Stimulated activated CD8-positive, alpha-beta memory T cell treated with anti-CD3 and anti-CD28 coated beads, Interleukin-15, amount 100 ng/mL, for 4 hours (primary cell): Measurements from ENCODE around the gene CPAMD8.

ENCODE experiments used
- DNase-seq, 2 donors: peaks; one replicate each; pipeline ENCODE4 v3.0.0-alpha.2; 2020; ENCODE audit warnings: low read depth in 2 of 2

The CPAMD8 gene

DNA sequence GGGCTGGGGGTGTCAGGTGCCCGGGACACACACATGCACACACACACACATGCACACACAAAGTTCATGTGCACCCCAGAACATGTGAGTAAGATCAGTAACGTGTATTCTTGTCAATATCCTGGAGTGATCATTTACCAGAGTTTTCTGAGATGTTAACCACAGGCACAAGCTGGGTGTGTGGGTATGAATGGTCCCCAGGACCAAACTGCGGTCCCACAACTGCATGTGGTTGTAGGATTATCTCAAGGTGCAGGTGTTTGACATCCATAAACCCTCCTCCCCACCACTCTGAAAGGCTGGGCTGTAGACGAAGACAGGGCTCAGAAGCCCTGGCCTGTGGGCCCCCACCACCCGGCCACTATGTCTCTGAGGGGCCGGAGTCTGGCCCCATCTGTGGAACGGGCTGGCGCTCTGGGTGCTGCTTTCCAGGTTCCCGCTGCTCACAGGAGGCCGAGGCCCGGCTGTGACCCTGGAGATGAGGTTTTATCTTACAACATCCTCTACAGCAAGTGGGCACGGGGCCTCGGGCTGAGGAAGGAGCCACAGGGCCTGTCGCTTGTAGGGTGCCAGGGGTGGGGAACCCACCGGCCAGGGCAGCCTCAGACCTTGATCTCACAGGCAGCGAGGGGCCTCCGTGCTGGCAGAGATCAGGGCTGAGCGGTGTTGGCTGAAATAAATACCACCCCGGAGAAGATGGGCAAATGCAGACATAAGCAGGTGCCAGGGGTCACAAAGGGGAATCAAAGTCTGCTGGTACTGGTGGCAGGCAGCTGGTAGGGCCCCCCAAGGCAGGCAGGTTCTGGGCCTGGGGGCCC is 133.5 kb downstream of the CPAMD8 start:
- no peak for DNase-seq

DNA sequence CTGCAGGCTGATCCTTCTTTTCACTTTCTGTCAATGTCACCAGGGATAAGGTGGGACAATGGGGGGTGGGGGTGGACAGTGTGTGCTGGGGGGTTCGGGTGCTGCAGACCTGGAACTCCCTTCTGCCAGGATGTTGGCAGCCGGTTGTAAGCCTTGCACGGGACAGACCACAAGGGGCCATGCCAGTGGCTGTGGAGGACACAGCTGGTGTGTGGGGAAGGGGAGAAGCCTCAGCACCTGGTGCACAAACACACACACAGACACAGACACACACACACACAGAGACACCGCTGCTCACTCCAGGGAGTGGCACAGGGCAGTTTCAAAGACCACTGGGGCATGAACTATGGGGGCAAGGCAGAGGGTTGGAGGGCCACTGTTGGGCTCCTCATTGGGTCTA is 134.2 kb downstream of the CPAMD8 start:
- DNase-seq: no peak

GRCh38 chr19:16891696-16892382 is 134.8 kb downstream of the CPAMD8 start:
- no peak for DNase-seq

- DNase-seq: no peak
Measured at GRCh38 chr19:16890461-16891184, 136.0 kb downstream of the CPAMD8 start.

DNA sequence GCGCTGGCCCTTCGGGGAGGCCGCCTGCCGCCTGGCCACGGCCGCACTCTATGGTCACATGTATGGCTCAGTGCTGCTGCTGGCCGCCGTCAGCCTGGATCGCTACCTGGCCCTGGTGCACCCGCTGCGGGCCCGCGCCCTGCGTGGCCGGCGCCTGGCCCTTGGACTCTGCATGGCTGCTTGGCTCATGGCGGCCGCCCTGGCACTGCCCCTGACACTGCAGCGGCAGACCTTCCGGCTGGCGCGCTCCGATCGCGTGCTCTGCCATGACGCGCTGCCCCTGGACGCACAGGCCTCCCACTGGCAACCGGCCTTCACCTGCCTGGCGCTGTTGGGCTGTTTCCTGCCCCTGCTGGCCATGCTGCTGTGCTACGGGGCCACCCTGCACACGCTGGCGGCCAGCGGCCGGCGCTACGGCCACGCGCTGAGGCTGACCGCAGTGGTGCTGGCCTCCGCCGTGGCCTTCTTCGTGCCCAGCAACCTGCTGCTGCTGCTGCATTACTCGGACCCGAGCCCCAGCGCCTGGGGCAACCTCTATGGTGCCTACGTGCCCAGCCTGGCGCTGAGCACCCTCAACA is 136.6 kb downstream of the CPAMD8 start:
- no peak for DNase-seq

GRCh38 chr19:16889366-16889882 is 137.2 kb downstream of the CPAMD8 start:
- no peak for DNase-seq

DNA sequence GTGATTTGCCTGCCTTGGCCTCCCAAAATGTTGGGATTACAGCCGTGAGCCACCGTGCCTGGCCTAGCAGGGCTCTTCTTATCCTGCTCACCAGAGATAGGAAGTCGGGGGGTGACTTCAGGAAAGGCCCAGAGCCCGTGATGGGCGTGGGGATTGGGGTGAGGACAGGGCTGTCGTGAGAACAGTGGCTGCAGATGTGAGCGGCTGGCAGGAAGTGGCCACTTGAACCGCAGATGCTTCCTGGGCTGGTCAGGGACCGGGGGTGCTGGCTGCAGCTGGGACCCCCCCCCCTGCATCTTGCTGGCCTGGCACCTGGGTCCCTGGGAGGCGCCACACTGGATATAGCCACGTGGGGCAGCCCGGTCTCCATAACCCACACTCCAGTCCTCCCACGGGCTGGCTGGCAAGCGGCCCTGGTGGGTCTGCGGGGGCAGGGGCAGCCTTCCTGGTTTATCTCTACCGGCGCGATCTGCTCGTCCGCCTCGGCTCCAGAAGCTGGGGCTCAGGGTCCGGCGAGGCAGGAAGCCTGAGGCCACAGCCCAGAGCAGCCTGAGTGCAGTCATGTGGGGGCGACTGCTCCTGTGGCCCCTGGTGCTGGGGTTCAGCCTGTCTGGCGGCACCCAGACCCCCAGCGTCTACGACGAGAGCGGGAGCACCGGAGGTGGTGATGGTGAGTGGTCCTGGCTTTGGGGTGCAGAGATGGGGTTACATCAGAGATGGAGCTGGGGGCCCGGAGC is 137.8 kb downstream of the CPAMD8 start, which contains the start of gene F2RL3:
TSS of gene F2RL3 (plus strand) at position 371 of the 737 bp plus-strand sequence. CDS start at position 562, 191 bp downstream.
- DNase-seq: no peak

DNA sequence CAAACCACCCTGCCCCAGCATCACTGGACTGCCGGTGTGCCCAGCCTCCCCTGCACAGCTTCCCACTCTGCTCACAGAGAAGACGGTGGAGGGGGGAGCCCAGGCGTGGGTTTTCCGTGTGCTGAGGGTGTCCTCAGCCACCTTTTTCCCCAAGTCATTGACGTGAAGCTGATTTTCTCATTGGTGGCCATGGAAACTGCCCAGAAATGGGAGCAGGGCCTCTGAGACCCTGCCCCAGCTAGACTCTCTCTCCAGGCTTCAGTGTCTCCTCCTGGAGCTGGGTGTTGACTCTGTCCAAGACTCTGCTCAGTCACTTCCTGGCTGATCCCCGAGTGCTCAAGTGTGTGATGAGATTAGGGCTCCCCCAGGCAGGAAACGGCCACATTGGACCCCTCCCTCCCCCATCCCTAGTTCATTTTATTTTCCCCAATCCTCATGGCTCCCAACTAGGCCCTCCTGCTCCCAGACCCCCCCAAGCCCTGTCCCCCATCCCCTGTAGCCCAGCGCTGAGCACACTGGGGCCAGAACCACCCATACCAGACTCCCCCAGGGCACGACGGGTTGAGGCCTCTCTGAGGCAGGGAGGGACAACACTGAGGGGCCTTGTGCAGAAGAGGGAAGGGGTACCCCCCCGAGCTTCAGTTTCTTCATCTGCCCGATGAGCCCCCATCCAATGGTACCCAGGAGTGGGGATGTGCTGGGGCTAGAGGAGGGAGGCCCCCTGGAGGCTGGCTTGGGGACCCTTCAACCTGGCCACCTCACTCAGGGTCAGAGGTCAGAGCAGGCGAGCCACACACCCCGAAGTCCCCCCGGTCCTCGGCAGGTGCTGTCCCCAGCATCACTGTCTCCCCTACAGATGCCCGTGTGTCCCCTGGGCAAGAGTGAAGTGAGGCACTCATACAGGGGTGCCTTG is 139.0 kb downstream of the CPAMD8 start:
- no peak for DNase-seq

- no peak for DNase-seq
Measured at GRCh38 chr19:16886305-16886880, 140.2 kb downstream of the CPAMD8 start.

DNA sequence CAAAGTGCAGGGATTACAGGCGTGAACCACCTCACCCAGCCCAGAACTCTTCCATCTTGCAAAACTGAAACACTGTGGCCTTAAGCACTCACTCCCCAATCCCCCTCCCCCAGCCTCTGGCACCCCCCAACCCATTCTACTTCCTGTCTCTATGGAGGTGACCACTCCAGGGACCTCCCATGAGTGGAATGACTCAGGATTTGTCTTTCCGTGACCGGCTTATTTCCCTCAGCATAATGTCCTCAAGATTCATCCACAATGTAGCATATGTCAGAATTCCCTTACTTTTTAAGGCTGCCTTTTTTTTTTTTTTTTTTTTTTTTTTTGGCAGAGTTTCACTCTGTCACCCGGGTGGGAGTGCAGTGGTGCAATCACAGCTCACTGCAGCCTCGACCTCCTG is 141.4 kb downstream of the CPAMD8 start:
- DNase-seq: no peak

- no peak for DNase-seq
Measured at GRCh38 chr19:16883522-16883921, 143.1 kb downstream of the CPAMD8 start.

DNA sequence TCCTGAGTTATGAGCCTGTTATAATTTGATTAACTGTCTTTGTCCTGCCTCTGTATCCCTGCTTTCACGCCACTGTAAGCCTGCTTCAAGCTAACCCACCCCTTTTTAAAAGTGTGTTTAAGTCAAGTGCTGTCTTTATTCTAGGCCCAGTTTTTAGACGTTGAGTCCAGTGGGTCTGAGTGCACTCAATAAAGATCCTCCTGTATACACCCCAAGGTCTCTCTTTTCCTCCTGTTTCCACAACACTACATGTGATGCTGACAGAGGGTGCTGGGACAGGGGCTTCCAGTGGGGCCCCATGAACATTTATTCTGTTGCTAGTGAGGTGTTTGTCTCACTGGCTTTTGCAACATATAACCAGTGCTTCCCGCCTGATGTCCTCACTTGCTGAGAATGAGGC is 144.5 kb downstream of the CPAMD8 start:
- DNase-seq: no peak

DNA sequence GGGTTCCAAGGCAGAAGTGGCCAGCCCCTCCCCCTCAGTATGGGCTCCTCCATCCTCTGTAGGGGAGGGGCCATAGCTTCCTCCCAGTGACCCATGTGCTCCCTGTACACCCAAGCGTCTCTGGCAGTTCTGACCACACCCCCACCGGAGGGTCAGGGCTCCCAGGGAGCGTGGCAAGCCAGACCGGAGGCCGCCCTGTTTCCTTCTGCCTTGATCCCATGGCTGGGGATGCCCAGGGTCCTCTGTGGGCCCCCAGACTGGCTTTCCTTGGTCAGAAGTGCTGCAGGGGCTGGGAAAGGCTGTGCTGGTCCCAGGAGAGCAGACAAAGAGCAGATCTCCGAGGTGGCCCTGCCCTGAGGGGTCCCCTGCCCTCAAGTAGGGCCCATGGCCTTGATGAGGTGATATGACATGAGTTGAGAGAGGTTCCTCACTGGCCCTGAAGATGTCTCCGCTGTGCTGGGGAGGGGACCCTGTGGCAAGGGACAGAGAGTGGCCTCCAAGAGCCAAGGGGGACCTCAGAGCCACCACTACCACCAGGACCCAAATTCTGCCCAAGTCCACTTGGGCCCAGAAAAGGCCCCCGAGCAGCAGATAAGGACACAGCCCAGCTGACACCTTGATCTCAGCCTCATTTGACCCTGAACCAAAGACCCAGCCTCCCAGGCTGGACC is 145.6 kb downstream of the CPAMD8 start:
- no peak for DNase-seq

GRCh38 chr19:16878181-16878965 is 148.2 kb downstream of the CPAMD8 start:
- no peak for DNase-seq

DNA sequence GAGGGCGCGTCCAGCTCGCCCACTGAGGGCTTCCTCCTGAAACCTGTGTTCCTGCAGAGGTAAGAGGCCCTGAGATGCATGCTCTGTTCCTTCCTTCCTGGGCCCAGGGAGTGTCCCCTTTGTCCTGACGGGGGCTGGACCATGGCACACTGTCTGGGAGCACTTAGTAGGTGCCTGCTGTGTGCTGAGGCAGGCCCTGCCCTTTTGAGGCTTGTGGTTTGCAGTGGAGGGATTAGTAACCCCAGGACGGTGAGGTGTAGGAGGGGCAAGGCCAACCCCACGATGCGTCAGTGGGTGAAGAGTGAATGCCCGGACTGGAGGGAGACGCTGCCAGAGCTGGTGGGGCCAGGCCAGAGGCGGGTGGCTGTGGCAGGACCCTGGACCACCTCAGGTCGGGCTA is 149.0 kb downstream of the CPAMD8 start:
- no peak for DNase-seq

GRCh38 chr19:16876904-16877361 is 149.7 kb downstream of the CPAMD8 start:
- DNase-seq: no peak

- no peak for DNase-seq
Measured at GRCh38 chr19:16875584-16876555, 150.7 kb downstream of the CPAMD8 start.
